Panc1 (cell line): ENCODE measurements around the gene NLRP11. TPM values are rescaled to one million over a fixed set of nuclear protein-coding genes. Genes with fewer than 3 reads are reported as not detected.

ENCODE experiments used
- ATAC-seq: fragments of 200-7000 bp; cut with Tn5 transposase; 2 replicates; pipeline ENCODE4 v1.9.1; 2020; ENCODE audit warnings: mild to moderate bottlenecking, moderate library complexity
- BruUV-seq: library from RNA; stranded (reverse); fragments of 400-500 nt; replicated peaks from 2 replicates; lab custom pipeline; 2021; lab: Mats Ljungman, UMichigan
- CTCF ChIA-PET: fragments of 300-600 bp; sonication (Branson Sonifier 250); formaldehyde crosslinking; loops from one replicate; lab custom pipeline; 2022; ENCODE audit warnings: antibody characterized with exemption; lab: Charles Lee
- POLR2A ChIA-PET: fragments of 300-600 bp; sonication (Branson Sonifier 250); formaldehyde crosslinking; loops from one replicate; lab custom pipeline; 2022; ENCODE audit warnings: antibody characterized with exemption; lab: Charles Lee
- DNase-seq: peaks from one replicate; pipeline ENCODE4 v3.0.0-alpha.2; 2010; ENCODE audit warnings: low read depth, low spot score
- H3K27ac ChIP-seq: 2 replicates; pipeline ENCODE4 v1.5.1; 2011; ENCODE audit warnings: mild to moderate bottlenecking, low read length, inconsistent platforms
- H3K27me3 ChIP-seq: fragments of 200-500 bp; sonication (Bioruptor generic); 2 replicates; pipeline ENCODE4 v1.6.0; 2014; ENCODE audit warnings: low read length, inconsistent platforms; ENCODE audit not compliant: control insufficient read depth, insufficient read depth
- H3K36me3 ChIP-seq: fragments of 200-500 bp; sonication (Bioruptor generic); 2 replicates; pipeline ENCODE4 v1.5.1; 2014; ENCODE audit warnings: inconsistent platforms, mild to moderate bottlenecking, low read length, moderate library complexity; ENCODE audit not compliant: control insufficient read depth, insufficient read depth
- H3K4me1 ChIP-seq: 2 replicates; pipeline ENCODE4 v1.5.1; 2011; ENCODE audit warnings: inconsistent platforms, mild to moderate bottlenecking, low read length, moderate library complexity; ENCODE audit not compliant: control insufficient read depth, insufficient read depth
- H3K4me3 ChIP-seq, 2 experiments: 2 replicates each; pipeline ENCODE4 v1.5.1; 2011 to 2012; ENCODE audit warnings: low read depth in 2 of 2, low read length in 2 of 2, mild to moderate bottlenecking in 2 of 2, inconsistent platforms in 1 of 2, moderate library complexity in 1 of 2
- H3K9me3 ChIP-seq: fragments of 200-500 bp; sonication (Bioruptor generic); 2 replicates; pipeline ENCODE4 v1.5.1; 2014; ENCODE audit warnings: low read depth, mild to moderate bottlenecking, inconsistent platforms, low read length, moderate library complexity; ENCODE audit not compliant: control insufficient read depth, insufficient read depth
- CTCF ChIP-seq: fragments of 450-650 bp; IDR thresholded peaks from 2 replicates; pipeline ENCODE4 v1.5.1; 2017; ENCODE audit warnings: mild to moderate bottlenecking
- POLR2AphosphoS5 ChIP-seq: IDR thresholded peaks from 2 replicates; pipeline ENCODE4 v1.6.1; 2012; ENCODE audit warnings: mild to moderate bottlenecking, low read depth, low read length, moderate library complexity
- SIN3A ChIP-seq: IDR thresholded peaks from 2 replicates; pipeline ENCODE4 v1.6.1; 2012; ENCODE audit warnings: low read depth, mild to moderate bottlenecking, low read length, moderate library complexity, borderline replicate concordance; ENCODE audit not compliant: insufficient read depth
- TCF7L2 ChIP-seq: IDR thresholded peaks from 2 replicates; pipeline ENCODE4 v1.6.1; 2011; ENCODE audit warnings: mild to moderate bottlenecking, low read depth, low read length, inconsistent platforms
- in situ Hi-C: cut with HindIII; loops from 2 replicates; pipeline ENCODE4 v1.10.0; 2016; ENCODE audit warnings: low sequenced_read_pairs, low pct_unique_long_range_greater_than_20kb
- intact Hi-C: fragments of 100-400 bp; cut with micrococcal nuclease; formaldehyde crosslinking; loops from one replicate; pipeline ENCODE4 v1.10.0; 2022; ENCODE audit not compliant: unreplicated experiment
- total RNA-seq: library from RNA; stranded (reverse); gene quantifications from one replicate; pipeline ENCODE4 v1.2.1, GENCODE V29; 2021; ENCODE audit not compliant: unreplicated experiment
- TF ChIP-seq, protein P1 (sequence below), 2 experiments: IDR thresholded peaks; 2 replicates each; pipeline ENCODE4 v1.6.1; 2011 to 2012; ENCODE audit warnings: low read depth in 2 of 2, control low read depth in 1 of 2, low read length in 1 of 2, mild to moderate bottlenecking in 1 of 2, moderate library complexity in 1 of 2; ENCODE audit not compliant: insufficient read depth in 1 of 2

NLRP11 gene
- total RNA-seq, 1 experiment from 2014 or later: 0.18 TPM

DNA sequence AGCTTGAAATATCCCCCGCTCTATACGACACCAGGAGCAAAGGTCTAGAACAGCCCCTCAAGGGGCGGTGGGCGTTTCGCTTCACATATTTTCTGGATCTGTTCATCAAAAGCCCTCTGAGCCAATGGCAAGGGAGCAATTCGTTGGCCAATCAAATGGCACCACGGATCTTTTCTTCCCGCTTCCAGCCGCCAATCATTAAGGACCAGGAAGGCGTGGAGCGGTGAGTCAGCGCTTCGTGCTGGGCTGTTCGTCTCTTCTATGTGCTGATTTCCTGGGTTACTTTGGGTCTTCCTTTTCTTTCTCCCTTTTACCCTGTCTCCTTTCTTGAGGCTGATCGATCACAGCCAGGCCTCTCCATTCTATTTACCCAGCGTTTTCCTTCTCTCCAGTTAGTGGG, 4.5 kb upstream of the NLRP11 start, which contains the start of gene NLRP4:
Gene NLRP4, plus strand, starts transcription at position 201 of the 400 bp plus-strand sequence. CDS start 15,541 bp downstream, outside the sequence.
- H3K27ac ChIP-seq: no peak within 1 kb of the TSS
- peaks cover 19% of the 10 kb centered on the region for H3K27me3 ChIP-seq
- in situ Hi-C loops (no loop called here), intact Hi-C loops (no loop called here)
- no peaks in the 10 kb centered on the region for H3K9me3 ChIP-seq
- DNase-seq (no peak), ATAC-seq (no peak)
- POLR2A ChIA-PET: no interaction called here
- H3K4me3 ChIP-seq: no peak within 1 kb of the TSS
- TF ChIP-seq TCF7L2: no peak
- TF ChIP-seq CTCF: no peak
- TF ChIP-seq SIN3A: no peak
- CTCF ChIA-PET: no interaction called here
- no peaks in the 10 kb centered on the region for H3K36me3 ChIP-seq
- BruUV-seq: no TSS peak
- no peaks in the 10 kb centered on the region for H3K4me1 ChIP-seq

GRCh38 chr19:55832676-55833075, 877 bp upstream of the NLRP11 start:
- ChIA-PET CTCF (interaction anchor here (0.6 kb wide), 1 partner anchor 24 kb away, joined by 3 read pairs; no protein-coding TSS in a partner anchor), POLR2A (interaction anchor here (0.5 kb wide), 1 partner anchor 12 kb away, joined by 7 read pairs; no protein-coding TSS in a partner anchor)
- Histone ChIP-seq H3K9me3 (no peaks in the 10 kb centered on the region), H3K4me3 (no peak overlapping the region), H3K27ac (no peak overlapping the region), H3K27me3 (peaks cover 17% of the 10 kb centered on the region), H3K36me3 (no peaks in the 10 kb centered on the region), H3K4me1 (no peaks in the 10 kb centered on the region)
- no peak for DNase-seq
- in situ Hi-C loops: no loop called here
- BruUV-seq: no TSS peak
- TF ChIP-seq POLR2AphosphoS5 (no peak), CTCF (no peak), SIN3A (no peak), TCF7L2 (no peak)
- TF ChIP-seq, protein P1, sequence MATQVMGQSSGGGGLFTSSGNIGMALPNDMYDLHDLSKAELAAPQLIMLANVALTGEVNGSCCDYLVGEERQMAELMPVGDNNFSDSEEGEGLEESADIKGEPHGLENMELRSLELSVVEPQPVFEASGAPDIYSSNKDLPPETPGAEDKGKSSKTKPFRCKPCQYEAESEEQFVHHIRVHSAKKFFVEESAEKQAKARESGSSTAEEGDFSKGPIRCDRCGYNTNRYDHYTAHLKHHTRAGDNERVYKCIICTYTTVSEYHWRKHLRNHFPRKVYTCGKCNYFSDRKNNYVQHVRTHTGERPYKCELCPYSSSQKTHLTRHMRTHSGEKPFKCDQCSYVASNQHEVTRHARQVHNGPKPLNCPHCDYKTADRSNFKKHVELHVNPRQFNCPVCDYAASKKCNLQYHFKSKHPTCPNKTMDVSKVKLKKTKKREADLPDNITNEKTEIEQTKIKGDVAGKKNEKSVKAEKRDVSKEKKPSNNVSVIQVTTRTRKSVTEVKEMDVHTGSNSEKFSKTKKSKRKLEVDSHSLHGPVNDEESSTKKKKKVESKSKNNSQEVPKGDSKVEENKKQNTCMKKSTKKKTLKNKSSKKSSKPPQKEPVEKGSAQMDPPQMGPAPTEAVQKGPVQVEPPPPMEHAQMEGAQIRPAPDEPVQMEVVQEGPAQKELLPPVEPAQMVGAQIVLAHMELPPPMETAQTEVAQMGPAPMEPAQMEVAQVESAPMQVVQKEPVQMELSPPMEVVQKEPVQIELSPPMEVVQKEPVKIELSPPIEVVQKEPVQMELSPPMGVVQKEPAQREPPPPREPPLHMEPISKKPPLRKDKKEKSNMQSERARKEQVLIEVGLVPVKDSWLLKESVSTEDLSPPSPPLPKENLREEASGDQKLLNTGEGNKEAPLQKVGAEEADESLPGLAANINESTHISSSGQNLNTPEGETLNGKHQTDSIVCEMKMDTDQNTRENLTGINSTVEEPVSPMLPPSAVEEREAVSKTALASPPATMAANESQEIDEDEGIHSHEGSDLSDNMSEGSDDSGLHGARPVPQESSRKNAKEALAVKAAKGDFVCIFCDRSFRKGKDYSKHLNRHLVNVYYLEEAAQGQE (IDR thresholded peaks at IDR 0.05; ENCODE audit: insufficient read depth in 1 of 2, low read depth in 2 of 2, low read length in 1 of 2): no peak
- intact Hi-C loops: no loop called here
- no peak for ATAC-seq
